OCI-LY3 (cell line): Measurements from ENCODE around the gene ZNF598.

Experiments
- CTCF ChIP-seq: fragments of 200-600, 300-600 bp; sonication (generic); IDR thresholded peaks from 2 replicates; pipeline ENCODE4 v1.5.1; 2014; ENCODE audit warnings: antibody characterized with exemption, low read length, low read depth
- EZH2phosphoT487 ChIP-seq: fragments of 200-600 bp; shearing (Covaris generic); IDR thresholded peaks from 2 replicates; pipeline ENCODE4 v1.6.1; 2018; ENCODE audit warnings: antibody characterized with exemption, mixed run types, low read depth

GRCh38 chr16:2039274-2040031, 29.8 kb upstream of the ZNF598 start:
- TF ChIP-seq CTCF (no peak), EZH2phosphoT487 (no peak)
